Suprapubic skin (tissue), 4 donors: ENCODE data around the gene OR1D5. TPM values are rescaled to one million over a fixed set of nuclear protein-coding genes. Genes with fewer than 3 reads are reported as not detected.

Experiments used
- DNase-seq, 2 donors: peaks; one replicate each; pipeline ENCODE4 v3.0.0-alpha.2; 2019; ENCODE audit warnings: low spot score in 2 of 2
- H3K27ac ChIP-seq: fragments of 200-600 bp; sonication (generic); one replicate; pipeline ENCODE4 v1.5.1; 2019
- H3K27me3 ChIP-seq: fragments of 200-600 bp; sonication (generic); one replicate; pipeline ENCODE4 v1.5.1; 2019
- H3K36me3 ChIP-seq: fragments of 200-600 bp; sonication (generic); one replicate; pipeline ENCODE4 v1.5.1; 2019
- H3K4me1 ChIP-seq: fragments of 200-600 bp; sonication (generic); one replicate; pipeline ENCODE4 v1.5.1; 2019
- H3K4me3 ChIP-seq: fragments of 200-600 bp; sonication (generic); one replicate; pipeline ENCODE4 v1.5.1; 2019; ENCODE audit warnings: mild to moderate bottlenecking
- H3K9me3 ChIP-seq: fragments of 200-600 bp; sonication (generic); one replicate; pipeline ENCODE4 v1.5.1; 2019
- EP300 ChIP-seq: sonication (generic); formaldehyde crosslinking; IDR thresholded peaks from one replicate; pipeline ENCODE4 v1.6.1; 2017; ENCODE audit warnings: antibody characterized with exemption
- POLR2A ChIP-seq, 2 donors: fragments of 450-650 bp; IDR thresholded peaks; one replicate each; pipeline ENCODE4 v1.6.1; 2017; ENCODE audit warnings: antibody characterized with exemption in 2 of 2, mild to moderate bottlenecking in 2 of 2, moderate library complexity in 2 of 2
- POLR2AphosphoS5 ChIP-seq, 3 donors: sonication (generic); formaldehyde crosslinking; IDR thresholded peaks; one replicate each; pipeline ENCODE4 v1.6.1; 2017; ENCODE audit warnings: antibody characterized with exemption in 3 of 3
- WGBS: methylation state at CpG from one replicate; pipeline ENCODE4 v1.1.5; 2018; 5-methylcytosine and 5-hydroxymethylcytosine counted together
- total RNA-seq, 4 donors: library from RNA; depleted of rRNA; stranded (reverse); fragments of >200 nt; gene quantifications; one replicate each; pipeline ENCODE4 v1.1.0, GENCODE V29; 2016
- TF ChIP-seq, protein P1 (sequence below), 2 donors: fragments of 200-600 bp in 1 of 2; fragments of 450-650 bp in 1 of 2; sonication (generic) in 1 of 2; IDR thresholded peaks; one replicate each; pipeline ENCODE4 v1.5.1; 2016 to 2019; ENCODE audit warnings: antibody characterized with exemption in 2 of 2, mild to moderate bottlenecking in 1 of 2, moderate library complexity in 1 of 2

OR1D5 gene
- total RNA-seq, 4 donors from 2014 or later: not detected

DNA sequence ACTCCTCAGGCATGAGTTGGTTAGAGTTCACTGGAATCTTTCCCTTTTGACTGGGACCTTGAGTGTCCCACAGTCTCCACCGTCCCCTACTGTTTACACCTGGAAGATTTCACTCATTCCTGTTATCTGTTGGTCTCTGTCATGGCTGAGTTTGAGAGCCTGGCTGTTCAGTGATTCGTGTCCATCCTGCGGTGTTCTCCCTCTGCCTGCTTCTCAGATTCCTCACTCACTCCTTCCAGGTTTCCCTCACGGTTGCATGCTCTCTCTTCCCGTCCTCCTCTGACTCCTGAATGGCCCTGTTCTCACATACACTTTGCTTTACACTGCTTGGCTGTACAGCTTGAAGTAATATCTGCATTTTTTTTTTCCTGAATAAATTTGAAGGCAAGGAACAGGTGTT is 24.5 kb downstream of the OR1D5 start:
- Histone ChIP-seq H3K4me1 (no peaks in the 10 kb centered on the region), H3K4me3 (no peak overlapping the region), H3K27ac (no peak overlapping the region), H3K27me3 (peaks cover 20% of the 10 kb centered on the region), H3K9me3 (peaks cover 2% of the 10 kb centered on the region), H3K36me3 (no peaks in the 10 kb centered on the region)
- 63% methylated on average over 5 of the region's 5 CpGs for WGBS
- TF ChIP-seq POLR2A (IDR thresholded peaks at IDR 0.05) (no peak), EP300 (no peak), POLR2AphosphoS5 (IDR thresholded peaks at IDR 0.05) (no peak)
- TF ChIP-seq, protein P1, sequence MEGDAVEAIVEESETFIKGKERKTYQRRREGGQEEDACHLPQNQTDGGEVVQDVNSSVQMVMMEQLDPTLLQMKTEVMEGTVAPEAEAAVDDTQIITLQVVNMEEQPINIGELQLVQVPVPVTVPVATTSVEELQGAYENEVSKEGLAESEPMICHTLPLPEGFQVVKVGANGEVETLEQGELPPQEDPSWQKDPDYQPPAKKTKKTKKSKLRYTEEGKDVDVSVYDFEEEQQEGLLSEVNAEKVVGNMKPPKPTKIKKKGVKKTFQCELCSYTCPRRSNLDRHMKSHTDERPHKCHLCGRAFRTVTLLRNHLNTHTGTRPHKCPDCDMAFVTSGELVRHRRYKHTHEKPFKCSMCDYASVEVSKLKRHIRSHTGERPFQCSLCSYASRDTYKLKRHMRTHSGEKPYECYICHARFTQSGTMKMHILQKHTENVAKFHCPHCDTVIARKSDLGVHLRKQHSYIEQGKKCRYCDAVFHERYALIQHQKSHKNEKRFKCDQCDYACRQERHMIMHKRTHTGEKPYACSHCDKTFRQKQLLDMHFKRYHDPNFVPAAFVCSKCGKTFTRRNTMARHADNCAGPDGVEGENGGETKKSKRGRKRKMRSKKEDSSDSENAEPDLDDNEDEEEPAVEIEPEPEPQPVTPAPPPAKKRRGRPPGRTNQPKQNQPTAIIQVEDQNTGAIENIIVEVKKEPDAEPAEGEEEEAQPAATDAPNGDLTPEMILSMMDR (IDR thresholded peaks at IDR 0.05): no peak
- DNase-seq: no peak

DNA sequence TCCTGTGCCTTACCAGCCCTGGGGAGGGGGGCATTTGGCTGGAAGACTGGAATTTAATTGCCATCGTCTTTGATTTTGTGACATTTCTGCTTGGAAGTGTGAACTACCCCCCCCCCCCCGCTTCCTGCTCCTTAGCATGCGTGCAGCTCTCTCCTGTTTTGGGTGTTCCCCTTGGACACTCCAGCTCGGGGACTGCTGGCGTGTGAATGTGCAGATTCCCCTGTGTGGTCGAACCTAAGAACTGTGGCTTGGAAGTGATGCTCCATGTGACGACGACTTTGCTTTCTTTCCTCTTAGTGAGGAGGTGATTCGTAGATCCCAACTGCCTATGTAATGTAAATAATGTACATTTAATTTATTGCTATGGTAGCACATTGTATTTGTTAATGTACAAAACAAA is 26.1 kb downstream of the OR1D5 start:
- TF ChIP-seq, protein P1 (IDR thresholded peaks at IDR 0.05): no peak
- TF ChIP-seq POLR2A (IDR thresholded peaks at IDR 0.05) (no peak), EP300 (no peak), POLR2AphosphoS5 (IDR thresholded peaks at IDR 0.05) (no peak)
- Histone ChIP-seq H3K9me3 (no peaks in the 10 kb centered on the region), H3K4me1 (no peaks in the 10 kb centered on the region), H3K27me3 (peaks cover 20% of the 10 kb centered on the region), H3K4me3 (no peak overlapping the region), H3K27ac (no peak overlapping the region), H3K36me3 (no peaks in the 10 kb centered on the region)
- DNase-seq: no peak
- 64% methylated on average over 7 of the region's 9 CpGs for WGBS

DNA sequence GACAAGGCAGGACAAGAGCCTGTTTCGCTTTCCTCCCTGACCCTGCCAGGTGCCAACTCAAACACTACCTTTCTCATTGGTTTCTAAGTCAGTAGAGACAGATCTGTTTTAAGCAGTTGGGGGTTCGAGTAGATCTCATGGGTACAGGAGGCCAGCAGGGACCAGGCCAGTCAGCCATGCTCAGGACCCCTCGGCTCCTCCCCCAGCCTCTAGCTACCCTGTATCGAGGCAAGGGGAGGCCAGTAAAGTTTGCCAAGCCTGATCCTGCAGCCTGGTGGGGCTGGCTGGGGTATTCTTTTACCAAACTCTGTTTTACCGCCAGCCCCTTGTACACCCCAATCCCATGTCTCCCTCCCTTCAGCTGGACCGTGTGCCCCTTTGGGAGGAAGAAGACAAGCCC is 26.6 kb downstream of the OR1D5 start:
- Histone ChIP-seq H3K4me1 (no peaks in the 10 kb centered on the region), H3K27me3 (peaks cover 15% of the 10 kb centered on the region), H3K9me3 (no peaks in the 10 kb centered on the region), H3K4me3 (no peak overlapping the region), H3K27ac (no peak overlapping the region), H3K36me3 (no peaks in the 10 kb centered on the region)
- no peak for DNase-seq
- TF ChIP-seq POLR2AphosphoS5 (IDR thresholded peaks at IDR 0.05) (no peak), EP300 (no peak), POLR2A (IDR thresholded peaks at IDR 0.05) (no peak)
- TF ChIP-seq, protein P1 (IDR thresholded peaks at IDR 0.05): no peak
- WGBS: 82% methylated on average over 6 of the region's 6 CpGs

DNA sequence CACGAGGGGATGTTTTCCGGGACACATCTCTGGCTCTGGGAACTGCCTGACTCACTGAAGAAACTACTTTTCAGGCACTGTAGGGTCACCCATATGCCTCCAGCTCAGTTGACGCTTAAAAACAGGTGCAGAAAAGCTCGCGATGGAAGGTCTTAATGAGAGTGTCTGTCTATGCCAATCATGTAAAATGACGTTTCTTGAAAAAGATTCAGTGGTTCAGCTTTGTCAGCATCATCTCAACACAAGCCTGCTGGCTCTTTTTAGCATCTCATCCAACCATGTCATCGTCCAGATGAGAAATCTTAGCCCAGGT is 27.5 kb downstream of the OR1D5 start:
- 81% methylated on average over 7 of the region's 7 CpGs for WGBS
- DNase-seq: no peak

DNA sequence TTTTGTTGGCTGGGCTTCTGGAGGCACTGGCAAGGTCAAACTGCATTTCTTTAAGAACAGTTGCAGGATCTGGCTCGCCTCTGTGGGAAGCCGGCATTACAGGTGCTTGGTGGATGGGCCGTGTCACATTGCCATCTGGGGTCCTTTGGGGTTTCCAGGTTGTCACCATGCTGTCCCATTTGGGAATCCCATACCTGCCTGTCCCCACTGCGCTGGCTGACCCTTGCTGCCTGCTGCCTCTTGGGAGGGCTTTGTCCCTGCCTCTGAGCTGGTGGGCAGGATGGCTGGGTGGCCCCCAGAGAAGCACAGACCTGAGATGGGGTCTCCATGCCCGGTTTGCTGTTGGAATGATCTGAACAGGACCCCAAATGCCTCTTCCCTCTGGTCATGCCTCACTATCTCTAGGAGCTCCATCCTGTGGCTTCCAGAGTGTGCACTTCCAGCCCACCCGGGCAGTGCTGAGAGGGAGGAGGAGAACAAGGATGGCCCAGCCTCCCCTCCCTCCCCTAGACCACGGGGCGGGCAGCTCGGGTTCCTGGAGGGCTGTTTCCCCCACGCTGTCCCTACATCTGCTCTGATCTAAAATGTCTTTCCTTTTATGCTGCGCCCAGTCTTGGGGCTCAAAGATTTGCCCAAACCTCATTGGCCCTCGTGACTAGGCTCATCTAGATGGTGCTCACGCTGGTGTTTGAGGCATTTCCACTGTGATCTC is 28.0 kb downstream of the OR1D5 start:
- Histone ChIP-seq H3K4me1 (peaks cover 7% of the 10 kb centered on the region), H3K27me3 (peaks cover 8% of the 10 kb centered on the region), H3K27ac (no peak overlapping the region), H3K4me3 (no peak overlapping the region), H3K9me3 (no peaks in the 10 kb centered on the region), H3K36me3 (peaks cover 5% of the 10 kb centered on the region)
- 50% methylated on average over 8 of the region's 13 CpGs for WGBS
- peak in 1 of 2 donors; percentile 48 for DNase-seq
- TF ChIP-seq, protein P1 (IDR thresholded peaks at IDR 0.05): no peak
- TF ChIP-seq EP300 (no peak), POLR2AphosphoS5 (IDR thresholded peaks at IDR 0.05) (no peak), POLR2A (IDR thresholded peaks at IDR 0.05) (no peak)

More for the DNA sequence above, 27.5 kb downstream of the OR1D5 start:
- Histone ChIP-seq H3K27me3 (peaks cover 11% of the 10 kb centered on the region), H3K4me1 (peaks cover 2% of the 10 kb centered on the region), H3K4me3 (no peak overlapping the region), H3K36me3 (peaks cover 3% of the 10 kb centered on the region), H3K9me3 (no peaks in the 10 kb centered on the region), H3K27ac (no peak overlapping the region)
- TF ChIP-seq, protein P1 (IDR thresholded peaks at IDR 0.05): no peak
- TF ChIP-seq POLR2A (IDR thresholded peaks at IDR 0.05) (no peak), POLR2AphosphoS5 (IDR thresholded peaks at IDR 0.05) (no peak), EP300 (no peak)
